ENCODE results near the gene PBX1.

PBX1 gene

GRCh38 chr1:164609089-164609488, 50.1 kb downstream of the PBX1 start:
- H3K79me1 ChIP-seq (ENCODE audit: low read depth, low read length), result peaks cover 2% of the 10 kb centered on the region
- H4K91ac ChIP-seq (ENCODE audit: low read depth, low read length, poor library complexity), result no peak overlapping the region
- H2BK15ac ChIP-seq (ENCODE audit: low read length), result no peak overlapping the region
- no peak overlapping the region for H4K8ac ChIP-seq (ENCODE audit: low read depth, low read length)
- DNase-seq (ENCODE audit: low spot score), result no peak
- no peak overlapping the region for H3K9ac ChIP-seq (ENCODE audit: low read depth, low read length, poor library complexity)
- H3K27ac ChIP-seq (replicated peaks; ENCODE audit: low read length), result no peak overlapping the region
- H2BK5ac ChIP-seq (ENCODE audit: low read length), result no peak overlapping the region
- WGBS, 2 donors (ENCODE audit: extremely low coverage in 2 of 2, insufficient read length in 2 of 2, insufficient replicate concordance in 1 of 2), result no CpG with 5 or more reads among the region's 3 CpGs
- no peak overlapping the region for H3K23ac ChIP-seq (ENCODE audit: low read depth, low read length, poor library complexity)
- no peaks in the 10 kb centered on the region for H3K27me3 ChIP-seq (ENCODE audit: control insufficient read depth in 3 of 3, insufficient read depth in 3 of 3, low read depth in 1 of 3, low read length in 3 of 3)
- no peak overlapping the region for H2AFZ ChIP-seq (ENCODE audit: low read length)
- H2BK12ac ChIP-seq (ENCODE audit: low read length), result no peak overlapping the region
- H3K14ac ChIP-seq (ENCODE audit: low read length), result no peak overlapping the region
- no peak overlapping the region for H2BK120ac ChIP-seq (ENCODE audit: low read depth, low read length)
- no peak overlapping the region for H2AK5ac ChIP-seq (ENCODE audit: low read depth, low read length)
- H3K9me3 ChIP-seq (replicated peaks in 1 of 2; ENCODE audit: control insufficient read depth in 2 of 2, insufficient read depth in 1 of 2, low read depth in 1 of 2, low read length in 2 of 2), result peaks cover 0 to 3% of the 10 kb centered on the region in 2 donors
- H3K36me3 ChIP-seq (replicated peaks in 1 of 2; ENCODE audit: control insufficient read depth in 2 of 2, insufficient read depth in 2 of 2, low read length in 2 of 2), result peaks cover 0 to 25% of the 10 kb centered on the region in 2 donors
- H3K4ac ChIP-seq (ENCODE audit: low read length), result no peak overlapping the region
- no peak overlapping the region for H3K4me2 ChIP-seq (ENCODE audit: insufficient read depth, low read length, poor library complexity, severe bottlenecking)
- no peak overlapping the region for H3K4me3 ChIP-seq (ENCODE audit: low read length in 2 of 2)
- H3K18ac ChIP-seq (ENCODE audit: low read length), result no peak overlapping the region
- H3K4me1 ChIP-seq (ENCODE audit: control insufficient read depth in 2 of 2, insufficient read depth in 1 of 2, low read depth in 1 of 2, low read length in 2 of 2), result peaks cover 28 to 44% of the 10 kb centered on the region in 2 donors

DNA sequence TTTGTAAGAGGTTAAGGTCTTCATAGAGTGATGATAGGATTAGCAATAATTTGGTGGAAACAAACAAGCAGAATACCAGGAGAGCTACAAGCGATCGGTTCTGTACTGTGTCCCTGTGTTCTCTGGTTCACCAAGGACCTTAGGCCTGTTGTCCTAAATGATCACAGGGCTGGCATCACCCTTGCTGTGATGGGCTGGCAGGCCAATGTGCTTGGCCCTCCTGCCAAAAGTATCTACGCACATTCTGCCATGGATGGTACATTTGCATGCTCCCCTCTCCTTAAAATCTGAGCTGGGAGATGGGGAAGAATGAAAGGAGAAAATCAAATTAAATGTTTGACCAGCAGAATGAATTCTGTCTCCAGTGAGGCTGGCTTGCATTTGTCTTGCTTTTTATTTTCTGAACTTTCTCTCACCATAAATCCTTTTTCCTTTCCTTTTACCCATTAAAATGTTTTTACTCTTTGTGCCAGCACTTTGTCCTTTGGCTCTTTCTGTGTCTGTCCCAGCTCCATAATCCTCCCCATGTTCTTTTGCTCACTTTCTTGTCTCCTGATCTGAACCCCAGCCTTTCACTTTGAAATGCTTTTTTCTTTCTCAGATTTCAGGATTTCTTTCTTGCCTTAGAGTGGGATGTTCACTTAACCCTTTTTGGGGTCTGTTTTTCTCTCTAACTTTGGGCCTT, 51.7 kb downstream of the PBX1 start:
- WGBS, 2 donors (ENCODE audit: extremely low coverage in 2 of 2, insufficient read length in 2 of 2, insufficient replicate concordance in 1 of 2), result no CpG with 5 or more reads among the region's 3 CpGs
- H2BK5ac ChIP-seq (ENCODE audit: low read length), result no peak overlapping the region
- H3K36me3 ChIP-seq (replicated peaks in 1 of 2; ENCODE audit: control insufficient read depth in 2 of 2, insufficient read depth in 2 of 2, low read length in 2 of 2), result peaks cover 0 to 22% of the 10 kb centered on the region in 2 donors
- no peak for DNase-seq (ENCODE audit: low spot score)
- H2AK5ac ChIP-seq (ENCODE audit: low read depth, low read length), result no peak overlapping the region
- no peak overlapping the region for H3K18ac ChIP-seq (ENCODE audit: low read length)
- H3K4me3 ChIP-seq (ENCODE audit: low read length in 2 of 2), result no peak overlapping the region
- H3K4me2 ChIP-seq (ENCODE audit: insufficient read depth, low read length, poor library complexity, severe bottlenecking), result no peak overlapping the region
- no peak overlapping the region for H3K23ac ChIP-seq (ENCODE audit: low read depth, low read length, poor library complexity)
- no peak overlapping the region for H3K14ac ChIP-seq (ENCODE audit: low read length)
- peaks cover 2% of the 10 kb centered on the region for H3K79me1 ChIP-seq (ENCODE audit: low read depth, low read length)
- H2BK120ac ChIP-seq (ENCODE audit: low read depth, low read length), result no peak overlapping the region
- H4K91ac ChIP-seq (ENCODE audit: low read depth, low read length, poor library complexity), result no peak overlapping the region
- no peak overlapping the region for H4K8ac ChIP-seq (ENCODE audit: low read depth, low read length)
- H3K27ac ChIP-seq (replicated peaks; ENCODE audit: low read length), result peak overlapping the region; percentile 33
- H2AFZ ChIP-seq (ENCODE audit: low read length), result no peak overlapping the region
- peaks cover 0 to 3% of the 10 kb centered on the region in 2 donors for H3K9me3 ChIP-seq (replicated peaks in 1 of 2; ENCODE audit: control insufficient read depth in 2 of 2, insufficient read depth in 1 of 2, low read depth in 1 of 2, low read length in 2 of 2)
- H2BK15ac ChIP-seq (ENCODE audit: low read length), result no peak overlapping the region
- no peak overlapping the region for H3K4ac ChIP-seq (ENCODE audit: low read length)
- H3K27me3 ChIP-seq (ENCODE audit: control insufficient read depth in 3 of 3, insufficient read depth in 3 of 3, low read depth in 1 of 3, low read length in 3 of 3), result no peaks in the 10 kb centered on the region
- no peak overlapping the region for H3K9ac ChIP-seq (ENCODE audit: low read depth, low read length, poor library complexity)
- H3K4me1 ChIP-seq (ENCODE audit: control insufficient read depth in 2 of 2, insufficient read depth in 1 of 2, low read depth in 1 of 2, low read length in 2 of 2), result peaks cover 25 to 41% of the 10 kb centered on the region in 2 donors
- no peak overlapping the region for H2BK12ac ChIP-seq (ENCODE audit: low read length)

- no peak overlapping the region for H3K4me2 ChIP-seq (ENCODE audit: insufficient read depth, low read length, poor library complexity, severe bottlenecking)
- H3K79me1 ChIP-seq (ENCODE audit: low read depth, low read length), result peaks cover 2% of the 10 kb centered on the region
- H2AK5ac ChIP-seq (ENCODE audit: low read depth, low read length), result no peak overlapping the region
- no peak overlapping the region for H3K23ac ChIP-seq (ENCODE audit: low read depth, low read length, poor library complexity)
- H2AFZ ChIP-seq (ENCODE audit: low read length), result no peak overlapping the region
- no peak overlapping the region for H2BK12ac ChIP-seq (ENCODE audit: low read length)
- no peak overlapping the region for H3K4ac ChIP-seq (ENCODE audit: low read length)
- H3K27ac ChIP-seq (replicated peaks; ENCODE audit: low read length), result peak overlapping the region; percentile 73
- peaks cover 30 to 44% of the 10 kb centered on the region in 2 donors for H3K4me1 ChIP-seq (ENCODE audit: control insufficient read depth in 2 of 2, insufficient read depth in 1 of 2, low read depth in 1 of 2, low read length in 2 of 2)
- H3K14ac ChIP-seq (ENCODE audit: low read length), result no peak overlapping the region
- H3K27me3 ChIP-seq (ENCODE audit: control insufficient read depth in 3 of 3, insufficient read depth in 3 of 3, low read depth in 1 of 3, low read length in 3 of 3), result no peaks in the 10 kb centered on the region
- H2BK5ac ChIP-seq (ENCODE audit: low read length), result no peak overlapping the region
- peaks cover 0 to 3% of the 10 kb centered on the region in 2 donors for H3K9me3 ChIP-seq (replicated peaks in 1 of 2; ENCODE audit: control insufficient read depth in 2 of 2, insufficient read depth in 1 of 2, low read depth in 1 of 2, low read length in 2 of 2)
- no peak overlapping the region for H2BK15ac ChIP-seq (ENCODE audit: low read length)
- H3K9ac ChIP-seq (ENCODE audit: low read depth, low read length, poor library complexity), result no peak overlapping the region
- H3K36me3 ChIP-seq (replicated peaks in 1 of 2; ENCODE audit: control insufficient read depth in 2 of 2, insufficient read depth in 2 of 2, low read length in 2 of 2), result peaks cover 0 to 14% of the 10 kb centered on the region in 2 donors
- no peak overlapping the region for H4K8ac ChIP-seq (ENCODE audit: low read depth, low read length)
- H4K91ac ChIP-seq (ENCODE audit: low read depth, low read length, poor library complexity), result no peak overlapping the region
- no peak overlapping the region for H2BK120ac ChIP-seq (ENCODE audit: low read depth, low read length)
- WGBS, 2 donors (ENCODE audit: extremely low coverage in 2 of 2, insufficient read length in 2 of 2, insufficient replicate concordance in 1 of 2), result no CpG with 5 or more reads among the region's 11 CpGs
- peak overlapping the region; percentile 7 for H3K18ac ChIP-seq (ENCODE audit: low read length)
- peak; percentile 62 for DNase-seq (ENCODE audit: low spot score)
- H3K4me3 ChIP-seq (ENCODE audit: low read length in 2 of 2), result no peak overlapping the region
Observed at GRCh38 chr1:164611754-164612642, 53.0 kb downstream of the PBX1 start.

GRCh38 chr1:164613176-164613575, 54.2 kb downstream of the PBX1 start:
- H3K4ac ChIP-seq (ENCODE audit: low read length), result no peak overlapping the region
- no peak overlapping the region for H2BK120ac ChIP-seq (ENCODE audit: low read depth, low read length)
- no peak overlapping the region for H3K4me3 ChIP-seq (ENCODE audit: low read length in 2 of 2)
- H3K27me3 ChIP-seq (ENCODE audit: control insufficient read depth in 3 of 3, insufficient read depth in 3 of 3, low read depth in 1 of 3, low read length in 3 of 3), result no peaks in the 10 kb centered on the region
- no peak overlapping the region for H3K18ac ChIP-seq (ENCODE audit: low read length)
- peaks cover 30 to 41% of the 10 kb centered on the region in 2 donors for H3K4me1 ChIP-seq (ENCODE audit: control insufficient read depth in 2 of 2, insufficient read depth in 1 of 2, low read depth in 1 of 2, low read length in 2 of 2)
- no peak for DNase-seq (ENCODE audit: low spot score)
- no peak overlapping the region for H2AK5ac ChIP-seq (ENCODE audit: low read depth, low read length)
- H4K91ac ChIP-seq (ENCODE audit: low read depth, low read length, poor library complexity), result no peak overlapping the region
- H3K36me3 ChIP-seq (replicated peaks in 1 of 2; ENCODE audit: control insufficient read depth in 2 of 2, insufficient read depth in 2 of 2, low read length in 2 of 2), result peaks cover 0 to 14% of the 10 kb centered on the region in 2 donors
- H2BK5ac ChIP-seq (ENCODE audit: low read length), result no peak overlapping the region
- H2AFZ ChIP-seq (ENCODE audit: low read length), result no peak overlapping the region
- no peak overlapping the region for H3K9ac ChIP-seq (ENCODE audit: low read depth, low read length, poor library complexity)
- no peak overlapping the region for H3K23ac ChIP-seq (ENCODE audit: low read depth, low read length, poor library complexity)
- no peak overlapping the region for H3K14ac ChIP-seq (ENCODE audit: low read length)
- H2BK12ac ChIP-seq (ENCODE audit: low read length), result no peak overlapping the region
- H2BK15ac ChIP-seq (ENCODE audit: low read length), result no peak overlapping the region
- H3K9me3 ChIP-seq (replicated peaks in 1 of 2; ENCODE audit: control insufficient read depth in 2 of 2, insufficient read depth in 1 of 2, low read depth in 1 of 2, low read length in 2 of 2), result peaks cover 0 to 3% of the 10 kb centered on the region in 2 donors
- peaks cover 2% of the 10 kb centered on the region for H3K79me1 ChIP-seq (ENCODE audit: low read depth, low read length)
- H4K8ac ChIP-seq (ENCODE audit: low read depth, low read length), result no peak overlapping the region
- no peak overlapping the region for H3K27ac ChIP-seq (replicated peaks; ENCODE audit: low read length)
- no CpG with 5 or more reads among the region's 3 CpGs for WGBS, 2 donors (ENCODE audit: extremely low coverage in 2 of 2, insufficient read length in 2 of 2, insufficient replicate concordance in 1 of 2)
- H3K4me2 ChIP-seq (ENCODE audit: insufficient read depth, low read length, poor library complexity, severe bottlenecking), result no peak overlapping the region
